ENCODE results near the gene LPO.

- TF ChIP-seq CTCF (IDR thresholded peaks at IDR 0.05) (no peak), POLR2A (IDR thresholded peaks at IDR 0.05) (no peak)
Measured at GRCh38 chr17:58253082-58253481, 14.7 kb downstream of the LPO start.

All from lower leg skin (tissue), 3 donors.